Fibroblast of skin of back (primary cell): ENCODE results near the gene ZNF775. TPM values are rescaled to one million over a fixed set of nuclear protein-coding genes. Genes with fewer than 3 reads are reported as not detected.
A peak's percentile ranks its signal among the peaks of the same experiment; 100 is the strongest.

Experiments used
- DNase-seq: peaks from one replicate; pipeline ENCODE4 v3.0.0-alpha.2; 2013
- polyA plus RNA-seq, 2 experiments: library from polyadenylated mRNA; unstranded; fragments of 120-200 nt; gene quantifications; one replicate each; pipeline ENCODE4 v1.2.1, GENCODE V29; 2013; ENCODE audit not compliant: insufficient read length in 2 of 2

ZNF775 gene
- 5.2 TPM for polyA plus RNA-seq (2013, experiment 1 of 2; ENCODE audit: insufficient read length)
- 3.8 TPM for polyA plus RNA-seq (2013, experiment 2 of 2; ENCODE audit: insufficient read length)

GRCh38 chr7:150378853-150379440, at the start of gene ZNF775:
Gene ZNF775 (plus strand): TSS chr7:150379330. CDS start chr7:150388471, 9,141 bp downstream.
- peak; percentile 96 for DNase-seq

DNA sequence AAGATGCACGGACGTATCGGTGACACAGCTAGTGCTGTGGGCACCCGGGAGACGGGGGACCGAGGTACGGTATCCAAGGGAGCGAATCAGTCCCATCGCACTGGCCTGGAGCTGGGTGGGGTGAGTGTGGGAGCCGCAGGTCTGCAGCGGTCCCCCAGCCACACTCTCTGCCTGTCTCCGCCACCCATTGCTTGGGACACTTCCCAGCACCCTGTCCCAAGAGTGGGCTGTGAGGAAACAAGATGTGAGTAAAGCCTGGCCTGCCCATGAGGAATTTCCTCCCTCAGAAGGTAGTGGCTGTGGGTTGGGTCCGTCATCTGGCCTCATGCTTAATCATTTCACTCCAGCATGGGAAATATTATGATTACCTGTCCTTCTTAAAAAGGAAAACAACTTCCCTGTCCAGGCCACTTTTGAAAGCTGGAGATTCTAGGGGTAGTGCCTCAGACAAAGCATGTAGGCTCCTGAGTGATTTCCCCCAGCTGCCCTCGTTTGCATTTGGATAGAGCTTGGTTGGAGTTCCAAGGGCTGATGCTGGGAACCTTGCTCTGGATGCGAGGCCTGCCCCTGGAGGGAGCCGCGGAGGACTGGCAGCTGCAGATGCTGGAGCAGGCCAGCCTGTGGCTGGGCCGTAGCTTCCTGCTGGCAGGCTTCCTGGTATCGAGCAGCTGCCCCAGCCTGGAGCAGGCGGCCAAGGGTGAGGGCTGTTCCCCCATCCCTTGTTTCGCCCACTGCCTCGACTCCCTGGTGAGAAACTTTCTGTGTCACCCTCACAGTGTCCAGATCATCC, 49.6 kb upstream of the ZNF775 start:
- DNase-seq: no peak

DNA sequence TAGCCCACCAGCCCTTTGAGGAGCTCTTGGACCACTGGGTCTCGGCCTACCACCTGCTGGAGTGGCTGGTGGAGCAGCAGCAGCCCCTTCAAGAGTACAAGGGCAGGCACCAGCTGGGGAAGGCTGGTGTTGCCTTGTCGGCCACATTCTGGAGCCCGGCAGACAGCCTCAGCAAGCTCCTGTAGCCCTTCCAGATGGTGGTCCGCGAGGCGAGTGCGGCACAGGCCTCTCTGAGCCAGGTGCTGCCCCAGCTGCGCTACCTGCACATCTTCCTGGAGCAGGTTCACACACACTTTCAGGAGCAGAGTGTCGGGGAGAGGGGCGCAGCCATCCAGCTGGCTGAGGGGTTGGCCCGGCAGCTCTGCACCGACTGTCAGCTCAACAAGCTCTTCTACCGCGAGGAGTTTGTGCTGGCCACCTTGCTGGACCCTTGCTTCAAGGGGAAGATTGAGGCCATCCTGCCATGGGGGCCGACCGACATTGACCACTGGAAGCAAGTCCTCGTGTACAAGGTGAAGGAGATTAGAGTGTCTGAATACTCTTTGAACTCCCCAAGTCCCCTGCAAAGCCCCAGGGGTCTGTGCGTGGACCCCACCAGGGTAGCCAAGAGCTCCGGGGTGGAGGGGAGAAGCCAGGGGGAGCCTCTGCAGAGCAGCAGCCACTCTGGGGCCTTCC, 48.8 kb upstream of the ZNF775 start:
- DNase-seq: no peak

- DNase-seq: no peak
Measured at GRCh38 chr7:150332852-150333635, 46.1 kb upstream of the ZNF775 start.

DNA sequence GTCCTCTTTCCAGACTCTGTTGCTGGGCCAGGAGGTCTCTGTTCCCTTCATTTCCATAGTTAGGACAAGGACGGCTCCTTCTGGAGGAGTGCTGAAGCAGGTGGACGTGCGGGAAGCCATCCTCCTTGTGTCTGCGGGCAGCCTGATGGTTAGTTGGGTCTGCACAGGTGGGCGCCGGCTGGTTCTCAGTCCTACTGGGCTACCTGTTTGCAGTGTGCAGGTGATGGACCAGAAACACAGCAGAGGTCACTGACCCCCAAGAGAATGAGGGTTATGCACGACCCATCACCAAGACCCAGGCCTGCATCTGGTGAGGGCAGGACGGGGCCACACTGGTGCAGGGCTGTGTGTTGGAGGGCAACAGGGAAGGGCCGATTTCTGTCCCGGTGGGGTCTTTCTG, 45.5 kb upstream of the ZNF775 start:
- no peak for DNase-seq

DNA sequence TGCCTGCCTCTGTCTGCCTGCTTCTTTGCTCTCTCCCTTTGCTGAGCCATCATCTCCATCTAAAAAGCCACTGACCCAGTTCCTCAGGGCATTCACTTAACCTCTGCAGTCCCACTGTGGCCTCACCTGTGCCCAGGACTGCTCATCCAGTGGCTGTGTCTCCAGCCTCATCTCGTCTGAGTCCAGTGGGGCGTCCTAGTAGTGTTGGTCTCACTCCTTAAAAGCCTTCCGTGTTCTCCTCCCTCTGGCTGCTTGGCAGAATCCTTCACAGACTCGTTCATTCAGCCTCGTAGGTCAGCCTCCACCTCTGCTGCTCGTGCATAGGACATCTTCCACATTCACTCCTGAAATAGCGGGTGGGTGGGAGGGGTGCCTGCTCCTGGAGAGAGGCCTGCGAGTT, 45.0 kb upstream of the ZNF775 start:
- DNase-seq: no peak

DNA sequence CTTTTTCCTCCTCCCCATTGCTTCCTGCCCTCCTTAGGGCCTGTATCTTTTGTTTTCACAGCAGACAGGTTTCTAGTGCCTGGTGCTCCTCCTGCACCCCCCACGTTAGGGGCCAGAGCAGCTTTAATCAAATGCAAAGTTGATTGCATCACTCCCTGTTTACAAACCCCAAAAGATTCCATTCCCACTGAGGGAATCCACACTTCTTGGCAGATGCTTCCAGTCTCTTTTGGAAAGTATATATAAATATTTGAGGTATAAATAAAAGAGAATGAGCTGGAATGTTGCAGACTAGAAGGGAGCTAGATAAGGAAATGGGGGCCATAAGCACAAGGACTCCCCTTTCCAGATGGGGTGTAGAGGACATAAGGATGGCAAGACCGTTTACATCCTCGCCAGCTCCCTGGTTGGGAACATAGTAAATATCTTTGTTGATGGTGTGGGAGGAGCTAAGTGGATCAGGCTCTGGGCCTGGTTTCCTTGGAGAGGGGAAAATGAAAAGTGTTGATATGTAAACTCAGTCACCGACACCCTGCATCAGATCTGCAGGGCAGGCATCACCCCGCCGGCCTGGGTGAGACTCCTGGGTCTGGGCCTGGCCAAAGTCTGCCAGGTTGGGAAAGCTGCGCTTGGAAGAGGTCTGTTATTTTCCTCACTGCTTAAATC, 43.9 kb upstream of the ZNF775 start:
- DNase-seq: no peak

DNA sequence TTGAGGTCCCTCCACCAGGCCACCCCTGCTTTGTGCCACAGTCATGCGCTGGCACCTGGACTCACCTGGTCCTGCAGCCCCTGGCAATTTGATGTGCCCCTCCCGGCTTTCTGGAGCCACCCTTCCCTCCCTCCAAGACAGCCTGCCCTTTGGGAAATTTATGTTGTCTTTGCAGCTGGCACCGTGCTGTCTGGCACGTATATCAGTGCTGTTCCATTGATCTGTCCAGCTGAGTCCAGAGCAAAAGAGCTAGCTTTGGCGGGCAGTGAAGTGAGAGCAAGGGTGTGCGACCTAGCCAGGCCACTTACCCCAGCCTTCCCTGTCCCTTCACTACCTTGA, 43.4 kb upstream of the ZNF775 start:
- no peak for DNase-seq

GRCh38 chr7:150336746-150337145, 42.4 kb upstream of the ZNF775 start:
- no peak for DNase-seq

DNA sequence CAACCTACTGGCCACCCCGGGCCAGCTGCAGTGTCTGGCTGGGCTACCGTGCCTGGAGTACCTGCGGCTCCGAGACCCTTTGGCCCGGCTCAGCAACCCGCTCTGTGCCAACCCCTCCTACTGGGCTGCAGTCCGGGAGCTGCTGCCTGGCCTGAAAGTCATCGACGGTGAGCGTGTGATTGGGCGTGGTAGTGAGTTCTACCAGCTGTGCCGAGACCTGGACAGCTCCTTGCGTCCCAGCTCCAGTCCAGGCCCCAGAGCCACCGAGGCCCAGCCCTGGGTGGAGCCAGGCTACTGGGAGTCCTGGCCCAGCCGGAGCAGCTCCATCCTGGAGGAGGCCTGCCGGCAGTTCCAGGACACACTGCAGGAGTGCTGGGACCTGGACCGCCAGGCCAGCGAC, 42.0 kb upstream of the ZNF775 start:
- no peak for DNase-seq

GRCh38 chr7:150337659-150338081, 41.5 kb upstream of the ZNF775 start:
- DNase-seq: no peak

DNA sequence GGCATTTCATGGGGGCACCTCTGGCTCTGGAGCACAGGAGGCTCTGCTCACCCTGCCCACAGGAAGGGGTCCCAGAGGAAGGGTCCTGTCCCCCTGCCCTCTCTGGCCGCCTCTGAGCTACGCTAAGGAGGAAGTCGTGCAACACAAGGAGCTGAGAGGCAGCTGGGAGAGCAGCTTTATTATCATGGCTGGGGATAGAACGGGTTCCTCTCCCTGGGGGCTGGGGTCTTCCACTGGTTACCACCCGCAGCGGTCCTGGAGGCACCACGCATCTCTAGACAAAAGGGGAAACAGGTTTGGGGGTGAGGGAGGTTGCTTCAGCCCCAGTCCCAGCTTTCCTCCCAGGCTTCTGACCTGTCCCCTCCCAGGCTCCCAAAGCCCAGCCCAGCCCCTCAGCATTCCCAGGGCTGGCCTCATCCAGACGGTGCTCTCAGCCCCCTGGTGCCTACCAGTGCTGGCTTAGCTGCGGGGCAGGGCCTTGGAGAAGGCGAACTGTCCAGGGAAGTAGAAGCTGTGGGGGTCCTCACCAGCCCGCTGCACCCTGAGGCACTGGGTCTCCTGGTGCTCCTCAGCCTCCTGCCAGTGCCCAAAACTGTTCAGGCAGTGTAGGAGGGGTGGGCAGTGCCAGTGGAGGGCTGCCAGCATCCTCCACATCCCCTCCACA, 40.8 kb upstream of the ZNF775 start:
- no peak for DNase-seq

DNA sequence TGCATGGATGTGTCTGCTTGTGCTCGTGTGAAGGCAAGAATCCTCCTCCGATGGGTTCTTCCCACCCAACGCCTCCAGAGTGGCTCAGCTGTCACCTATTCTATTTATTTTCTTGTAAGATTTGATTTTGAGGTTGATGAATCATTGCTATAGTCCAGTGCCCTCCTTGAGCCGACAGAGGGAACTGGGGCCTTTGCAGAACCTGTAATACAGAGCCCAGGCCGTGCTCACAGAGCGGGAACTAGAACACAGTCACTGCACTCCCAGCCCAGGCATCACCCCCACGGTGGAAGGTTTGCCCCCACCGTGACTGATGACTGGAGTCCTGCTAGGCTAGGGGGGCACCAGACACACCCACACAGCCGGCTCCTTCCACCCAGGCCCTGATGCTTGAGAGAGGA, 39.7 kb upstream of the ZNF775 start:
- DNase-seq: no peak

DNA sequence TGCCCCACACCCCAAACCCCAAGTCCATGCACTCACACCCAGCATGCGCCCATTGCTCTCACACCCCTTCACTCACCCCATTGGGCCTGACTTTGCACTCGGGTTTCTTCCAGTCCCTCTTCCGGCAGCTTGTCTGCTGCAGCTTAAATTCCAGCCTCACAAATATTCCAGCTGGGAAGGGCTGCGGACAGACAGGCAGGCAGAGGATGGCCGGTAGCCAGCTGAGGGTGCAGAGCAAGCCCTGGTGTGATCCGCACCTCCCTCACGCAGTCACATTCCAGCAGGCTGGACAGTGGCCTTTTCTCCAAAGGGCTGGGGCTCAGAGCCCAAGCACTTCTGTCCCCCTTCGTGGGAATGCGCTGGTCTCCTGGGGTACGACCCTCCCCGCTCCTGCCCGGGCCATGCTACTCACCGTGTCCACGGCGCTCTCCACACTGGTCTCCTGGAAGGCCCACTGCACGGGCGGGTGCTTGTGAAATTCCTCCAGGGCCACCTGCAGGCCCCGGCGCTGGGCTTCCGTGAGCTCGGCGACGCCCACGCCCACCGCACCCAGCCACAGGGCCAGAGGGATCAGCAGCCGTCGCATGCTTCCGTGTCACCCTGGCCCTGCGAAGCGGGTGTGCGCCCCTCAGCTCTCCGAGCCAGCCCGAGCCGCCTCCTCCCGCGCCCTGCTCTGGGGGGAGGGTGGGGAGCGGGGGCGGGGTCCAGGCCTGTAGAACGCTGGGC, 38.9 kb upstream of the ZNF775 start:
- DNase-seq: peak; percentile 32

DNA sequence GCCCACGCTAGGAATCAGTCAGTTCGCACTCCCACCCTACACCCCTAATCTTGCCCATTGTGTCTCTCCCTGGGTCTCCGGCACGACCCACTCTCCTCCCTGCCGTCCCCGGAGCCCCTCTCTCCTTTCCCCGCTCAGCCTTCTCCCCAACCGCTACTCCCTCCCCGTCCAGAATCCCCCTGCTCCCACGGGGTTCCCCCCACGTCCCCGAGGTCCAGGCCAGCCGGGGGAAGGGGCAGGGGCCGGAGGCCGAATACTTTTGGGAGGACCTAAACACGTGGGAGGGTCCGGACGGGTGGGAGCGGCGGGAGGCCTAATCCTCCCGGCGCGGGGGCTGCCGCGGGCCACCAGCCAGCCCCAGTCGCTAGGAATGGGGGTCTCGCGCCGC, 38.3 kb upstream of the ZNF775 start:
- DNase-seq: no peak

DNA sequence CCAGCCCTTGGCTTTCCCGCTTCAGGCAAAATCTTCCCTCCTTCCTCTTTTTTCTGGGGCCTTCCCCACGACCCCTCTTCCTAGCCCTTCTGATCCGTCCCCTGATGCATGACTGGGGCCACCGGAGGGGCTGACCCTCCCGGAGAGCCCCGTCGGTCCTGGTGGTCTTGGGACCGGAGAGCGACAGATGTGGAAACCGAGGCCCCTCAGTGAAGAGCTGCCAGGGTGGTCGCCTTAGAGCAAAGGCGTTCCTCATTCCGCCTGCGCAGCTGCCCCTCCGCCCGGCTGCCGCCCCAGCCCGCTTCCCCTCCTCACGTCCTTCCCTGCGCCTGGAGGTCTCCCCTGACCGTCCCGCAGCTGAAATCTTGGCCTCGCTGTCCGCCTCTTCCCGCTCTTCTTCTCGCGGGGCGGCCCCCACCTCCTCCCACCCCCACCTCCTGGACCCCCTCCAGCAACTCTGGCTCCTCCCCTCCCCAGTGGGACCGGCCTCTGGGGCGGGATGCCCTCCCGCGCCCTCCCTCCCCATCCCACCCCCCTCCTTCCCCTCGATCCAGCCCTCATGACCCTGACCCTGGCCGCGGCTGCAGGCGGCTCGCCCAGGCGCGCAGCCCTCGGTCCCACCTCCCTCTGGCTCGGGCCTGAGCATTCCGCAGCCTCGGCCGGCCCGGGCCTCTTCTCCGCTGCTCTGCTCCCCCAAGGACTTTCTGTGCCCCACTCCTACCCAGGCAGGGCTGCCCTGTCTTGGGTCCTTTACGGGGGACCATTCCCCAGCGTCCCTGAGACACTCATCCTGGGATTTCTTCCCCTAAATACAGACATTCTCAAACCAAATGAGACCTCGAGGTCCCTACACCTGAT, 37.6 kb upstream of the ZNF775 start, which contains the start of gene RARRES2:
Gene RARRES2, minus strand, starts transcription at position 367 of the 858 bp plus-strand sequence. CDS start 1,020 bp downstream, outside the sequence.
- DNase-seq: no peak

- DNase-seq: no peak
Measured at GRCh38 chr7:150342121-150342408, 37.1 kb upstream of the ZNF775 start.

- DNase-seq: no peak
Measured at GRCh38 chr7:150343225-150343624, 35.9 kb upstream of the ZNF775 start.

- DNase-seq: no peak
Measured at GRCh38 chr7:150344299-150344698, 34.8 kb upstream of the ZNF775 start.

- no peak for DNase-seq
Measured at GRCh38 chr7:150345012-150345411, 34.1 kb upstream of the ZNF775 start.
